Hepatocyte (in vitro differentiated cells): ENCODE results near the gene AGAP1. TPM values are rescaled to one million over a fixed set of nuclear protein-coding genes. Genes with fewer than 3 reads are reported as not detected.

Experiments used
- DNase-seq: peaks from one replicate; pipeline ENCODE4 v3.0.0-alpha.2; 2016; ENCODE audit warnings: low spot score
- H2AFZ ChIP-seq: fragments of 200-600 bp; sonication (generic); 2 replicates; pipeline ENCODE4 v1.6.0; 2016; ENCODE audit warnings: antibody characterized with exemption, mild to moderate bottlenecking
- H3K27ac ChIP-seq: fragments of 200-600 bp; sonication (generic); 2 replicates; pipeline ENCODE4 v1.5.1; 2016; ENCODE audit warnings: mild to moderate bottlenecking
- H3K27me3 ChIP-seq: fragments of 200-600 bp; sonication (generic); 2 replicates; pipeline ENCODE4 v1.6.1; 2016
- H3K36me3 ChIP-seq: fragments of 200-600 bp; sonication (generic); replicated peaks from 2 replicates; pipeline ENCODE4 v1.5.1; 2016; ENCODE audit warnings: low read depth; ENCODE audit not compliant: insufficient read depth
- H3K4me1 ChIP-seq: fragments of 200-600 bp; sonication (generic); 2 replicates; pipeline ENCODE4 v1.5.1; 2016; ENCODE audit warnings: mild to moderate bottlenecking, moderate library complexity; ENCODE audit not compliant: insufficient read depth
- H3K4me2 ChIP-seq: fragments of 200-600 bp; sonication (generic); 2 replicates; pipeline ENCODE4 v1.6.0; 2016
- H3K4me3 ChIP-seq: fragments of 200-600 bp; sonication (generic); 2 replicates; pipeline ENCODE4 v1.5.1; 2016; ENCODE audit warnings: mild to moderate bottlenecking
- H3K79me2 ChIP-seq: fragments of 200-600 bp; sonication (generic); 2 replicates; pipeline ENCODE4 v1.6.0; 2017; ENCODE audit warnings: mild to moderate bottlenecking
- H3K9me2 ChIP-seq: fragments of 200-600 bp; sonication (generic); replicated peaks from 2 replicates; pipeline ENCODE4 v1.6.0; 2017; ENCODE audit warnings: mild to moderate bottlenecking; ENCODE audit not compliant: insufficient read depth
- H3K9me3 ChIP-seq: fragments of 200-600 bp; sonication (generic); 2 replicates; pipeline ENCODE4 v1.5.1; 2016; ENCODE audit warnings: low read depth, mild to moderate bottlenecking
- H4K20me1 ChIP-seq: fragments of 200-600 bp; sonication (generic); 2 replicates; pipeline ENCODE4 v1.6.0; 2016; ENCODE audit warnings: mild to moderate bottlenecking; ENCODE audit not compliant: insufficient read depth, poor library complexity, severe bottlenecking
- EZH2 ChIP-seq: fragments of 200-600 bp; sonication (generic); IDR thresholded peaks from 2 replicates; pipeline ENCODE4 v1.6.1; 2016; ENCODE audit warnings: antibody characterized with exemption, mild to moderate bottlenecking, borderline replicate concordance
- EZH2phosphoT487 ChIP-seq: fragments of 200-600 bp; sonication (generic); IDR thresholded peaks from one replicate; pipeline ENCODE4 v1.6.1; 2018; ENCODE audit warnings: antibody characterized with exemption, mild to moderate bottlenecking, low read depth, moderate library complexity; ENCODE audit not compliant: unreplicated experiment, severe bottlenecking
- WGBS: methylation state at CpG from one replicate; pipeline ENCODE4 v1.1.6; 2016; ENCODE audit warnings: low lambda C conversion rate; ENCODE audit errors: missing lambda C conversion rate; 5-methylcytosine and 5-hydroxymethylcytosine counted together
- polyA plus RNA-seq: library from polyadenylated mRNA; unstranded; fragments of >200 nt; fragmentation: Nextera tagmentation; extraction: Ambion mirVana; gene quantifications from 2 replicates; pipeline ENCODE4 v1.2.1, GENCODE V29; 2016
- total RNA-seq: library from RNA; depleted of rRNA; stranded (reverse); fragments of >200 nt; gene quantifications from 2 replicates; pipeline ENCODE4 v1.2.3, GENCODE V29; 2014
- TF ChIP-seq, protein P1 (sequence below): fragments of 200-600 bp; sonication (generic); IDR thresholded peaks from 2 replicates; pipeline ENCODE4 v1.5.1; 2016; ENCODE audit warnings: antibody characterized with exemption, mild to moderate bottlenecking; ENCODE audit not compliant: poor library complexity

AGAP1 gene
- total and polyA plus RNA-seq, 2 experiments from 2014 or later = 12.1 to 20.0 TPM

DNA sequence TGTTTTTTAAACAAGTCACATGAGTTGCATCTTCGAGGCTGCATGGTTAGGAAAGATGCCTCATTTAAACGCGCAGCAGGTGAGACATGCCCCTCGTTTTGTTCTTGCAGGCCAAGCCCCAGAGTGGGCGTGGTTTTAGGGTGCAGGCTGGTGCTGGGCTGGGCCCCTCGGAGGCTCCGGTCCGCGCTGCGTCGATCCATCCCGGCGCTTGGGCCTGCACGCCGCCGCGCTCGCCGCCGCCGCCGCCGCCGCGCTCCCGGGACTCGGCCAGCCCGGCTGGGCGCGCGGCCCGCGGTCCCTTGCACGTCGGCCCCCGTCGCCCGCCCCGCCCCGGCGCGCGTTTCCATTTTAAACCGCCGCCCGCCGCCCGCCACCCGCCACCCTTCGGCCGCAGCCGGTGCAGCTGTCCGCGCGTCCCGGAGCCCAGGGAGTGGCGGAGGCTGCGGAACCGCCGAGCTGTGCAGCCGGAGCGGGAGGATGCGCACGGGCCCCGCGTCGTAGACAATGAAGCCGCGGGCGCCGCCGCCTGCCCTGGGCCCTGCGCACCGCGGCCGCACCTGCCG, 175.5 kb downstream of the AGAP1 start:
- Histone ChIP-seq H3K4me1 (peaks cover 19% of the 10 kb centered on the region), H4K20me1 (peaks cover 76% of the 10 kb centered on the region), H3K4me2 (peak overlapping the region; percentile 95), H3K9me3 (no peaks in the 10 kb centered on the region), H3K79me2 (peaks cover 58% of the 10 kb centered on the region), H3K27me3 (peaks cover 18% of the 10 kb centered on the region), H3K9me2 (no peaks in the 10 kb centered on the region), H2AFZ (no peak overlapping the region), H3K36me3 (no peaks in the 10 kb centered on the region), H3K4me3 (peak overlapping the region; percentile 52), H3K27ac (no peak overlapping the region)
- TF ChIP-seq EZH2phosphoT487 (no peak), EZH2 (no peak)
- TF ChIP-seq, protein P1, sequence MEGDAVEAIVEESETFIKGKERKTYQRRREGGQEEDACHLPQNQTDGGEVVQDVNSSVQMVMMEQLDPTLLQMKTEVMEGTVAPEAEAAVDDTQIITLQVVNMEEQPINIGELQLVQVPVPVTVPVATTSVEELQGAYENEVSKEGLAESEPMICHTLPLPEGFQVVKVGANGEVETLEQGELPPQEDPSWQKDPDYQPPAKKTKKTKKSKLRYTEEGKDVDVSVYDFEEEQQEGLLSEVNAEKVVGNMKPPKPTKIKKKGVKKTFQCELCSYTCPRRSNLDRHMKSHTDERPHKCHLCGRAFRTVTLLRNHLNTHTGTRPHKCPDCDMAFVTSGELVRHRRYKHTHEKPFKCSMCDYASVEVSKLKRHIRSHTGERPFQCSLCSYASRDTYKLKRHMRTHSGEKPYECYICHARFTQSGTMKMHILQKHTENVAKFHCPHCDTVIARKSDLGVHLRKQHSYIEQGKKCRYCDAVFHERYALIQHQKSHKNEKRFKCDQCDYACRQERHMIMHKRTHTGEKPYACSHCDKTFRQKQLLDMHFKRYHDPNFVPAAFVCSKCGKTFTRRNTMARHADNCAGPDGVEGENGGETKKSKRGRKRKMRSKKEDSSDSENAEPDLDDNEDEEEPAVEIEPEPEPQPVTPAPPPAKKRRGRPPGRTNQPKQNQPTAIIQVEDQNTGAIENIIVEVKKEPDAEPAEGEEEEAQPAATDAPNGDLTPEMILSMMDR = no peak
- DNase-seq = peak; percentile 88
- WGBS = under 1% methylated on average over 43 of the region's 77 CpGs

DNA sequence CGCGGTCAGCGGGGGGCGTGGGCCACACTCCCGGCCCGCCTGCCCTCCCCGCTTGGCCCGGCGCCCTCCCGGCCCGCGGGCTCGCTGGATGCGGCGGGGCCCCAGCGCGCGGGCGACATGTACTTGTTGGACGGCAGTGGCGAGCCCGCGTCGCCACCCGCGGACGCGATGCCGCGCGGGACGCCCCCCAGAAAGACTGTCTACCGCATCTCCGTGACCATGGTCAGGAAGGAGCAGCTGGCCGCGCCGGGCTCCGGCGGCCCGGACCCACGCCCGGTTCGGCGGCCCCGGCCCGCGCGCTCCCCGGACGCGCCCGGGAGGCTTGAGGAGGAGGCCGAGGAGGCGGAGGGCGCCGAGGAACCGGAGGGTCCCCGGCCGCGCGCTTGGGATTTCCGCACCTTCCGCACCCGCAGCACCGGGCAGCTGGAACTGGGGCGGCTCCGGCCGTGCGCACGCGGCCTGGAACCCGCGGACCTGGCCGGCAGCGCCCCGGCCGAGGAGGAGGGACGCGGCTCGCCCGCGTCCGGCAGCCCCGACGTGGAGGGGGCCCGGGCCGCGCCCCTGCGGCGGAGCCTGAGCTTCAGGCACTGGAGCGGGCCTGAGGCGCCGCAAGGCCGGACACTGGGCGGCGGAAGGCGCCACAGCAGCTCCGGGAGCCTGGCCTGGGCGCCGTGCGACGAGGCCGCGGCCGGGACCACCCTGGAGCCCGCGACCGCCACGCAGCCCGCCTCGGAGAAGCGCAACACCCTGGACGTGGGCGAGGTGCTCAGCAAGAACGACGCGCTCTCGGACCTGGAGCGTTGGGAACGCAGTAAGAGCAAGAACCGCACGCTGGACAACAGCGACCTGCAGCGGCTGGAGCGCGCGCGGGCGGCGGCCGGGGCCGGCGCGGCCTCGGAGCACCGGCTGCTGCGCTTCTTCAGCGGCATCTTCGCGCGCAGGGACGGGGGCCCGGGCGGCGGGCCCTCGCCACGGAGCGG, 176.4 kb downstream of the AGAP1 start:
- H3K4me1 ChIP-seq = peaks cover 18% of the 10 kb centered on the region
- no peak overlapping the region for H2AFZ ChIP-seq
- under 1% methylated on average over 122 of the region's 148 CpGs for WGBS
- peaks cover 68% of the 10 kb centered on the region for H4K20me1 ChIP-seq
- H3K27ac ChIP-seq = no peak overlapping the region
- no peaks in the 10 kb centered on the region for H3K9me3 ChIP-seq
- H3K9me2 ChIP-seq = no peaks in the 10 kb centered on the region
- H3K27me3 ChIP-seq = peaks cover 18% of the 10 kb centered on the region
- TF ChIP-seq, protein P1 = peak; percentile 51
- no peak for TF ChIP-seq EZH2phosphoT487
- peak; percentile 11 for TF ChIP-seq EZH2
- H3K36me3 ChIP-seq = no peaks in the 10 kb centered on the region
- H3K79me2 ChIP-seq = peaks cover 57% of the 10 kb centered on the region
- peak; percentile 88 for DNase-seq
- peak overlapping the region; percentile 95 for H3K4me2 ChIP-seq
- H3K4me3 ChIP-seq = peak overlapping the region; percentile 39

DNA sequence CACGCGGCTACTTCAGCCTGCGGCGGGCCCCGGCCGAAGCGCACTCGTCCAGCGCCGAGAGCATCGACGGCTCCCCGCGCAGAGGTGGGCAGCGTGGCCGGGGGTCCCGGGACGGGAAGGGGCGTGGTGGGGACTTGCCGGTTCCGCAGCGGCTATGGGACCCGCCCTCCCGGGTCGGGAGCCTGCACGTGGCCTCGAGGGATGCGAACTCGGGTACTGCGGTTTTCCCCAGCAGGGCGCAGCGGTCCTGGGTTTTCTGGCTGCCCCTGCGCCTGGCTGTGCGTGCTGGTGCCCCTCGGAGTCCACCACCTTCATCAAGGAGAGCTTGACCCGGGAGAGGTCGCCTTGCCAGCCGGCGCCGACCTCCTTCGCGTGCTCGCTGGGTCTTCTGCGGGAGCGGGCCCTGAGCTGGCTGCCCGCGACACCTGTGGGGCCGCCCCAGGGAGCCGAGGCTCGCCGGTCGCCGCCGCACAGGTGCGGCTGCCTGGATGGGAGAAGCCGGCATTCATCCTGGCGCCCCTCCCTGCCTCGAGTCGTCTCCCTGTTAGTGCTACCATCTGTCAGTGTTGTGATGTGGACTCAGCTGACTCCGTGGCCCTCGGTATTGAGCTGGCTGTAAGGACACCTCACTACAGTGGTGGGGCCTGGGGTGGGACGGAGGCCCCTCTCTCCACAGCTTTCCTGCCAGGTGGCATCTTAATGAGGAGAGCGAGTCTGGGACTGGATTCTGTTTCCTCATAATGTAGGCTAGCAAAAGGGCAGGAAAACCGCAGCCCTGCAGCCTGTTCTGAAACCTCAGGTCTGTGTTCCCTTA, 177.3 kb downstream of the AGAP1 start:
- Histone ChIP-seq H3K36me3 (no peaks in the 10 kb centered on the region), H3K4me3 (peak overlapping the region; percentile 39), H3K27me3 (peaks cover 18% of the 10 kb centered on the region), H3K9me3 (no peaks in the 10 kb centered on the region), H4K20me1 (peaks cover 62% of the 10 kb centered on the region), H3K4me1 (peaks cover 9% of the 10 kb centered on the region), H3K79me2 (peaks cover 62% of the 10 kb centered on the region), H3K27ac (no peak overlapping the region), H3K9me2 (no peaks in the 10 kb centered on the region), H2AFZ (no peak overlapping the region), H3K4me2 (peak overlapping the region; percentile 95)
- 23% methylated on average over 61 of the region's 64 CpGs for WGBS
- peak; percentile 10 for DNase-seq
- TF ChIP-seq EZH2 (no peak), EZH2phosphoT487 (no peak)
- TF ChIP-seq, protein P1 = no peak
